Measurements from ENCODE around the gene PLCD1.
"Not testable (repeated sequence)": the region's sequence is repeated elsewhere in the genome, so short reads cannot be mapped to it uniquely, and the experiment has no call there.

Gene PLCD1

GRCh38 chr3:38039101-38039898 is 9.9 kb upstream of the PLCD1 start, which contains the start of gene DLEC1:
TSS of gene DLEC1 (plus strand) at chr3:38039208. CDS start at chr3:38039226, 18 bp downstream.
- no peaks in the 10 kb centered on the region for H4K20me1 ChIP-seq (ENCODE audit: insufficient read depth, low read length)
- no peaks in the 10 kb centered on the region for H3K79me2 ChIP-seq (ENCODE audit: low read length)
- no peak within 1 kb of the TSS for H3K9ac ChIP-seq (ENCODE audit: low read length)
- no peak within 1 kb of the TSS for H3K4me2 ChIP-seq (ENCODE audit: low read length)
- no peak within 1 kb of the TSS for H3K27ac ChIP-seq (ENCODE audit: low read length)
- no peak within 1 kb of the TSS for H3K4me3 ChIP-seq (ENCODE audit: low read length)
- TF ChIP-seq CTCF (IDR thresholded peaks at IDR 0.05; ENCODE audit: low read depth, low read length) = no peak
- TF ChIP-seq EZH2phosphoT487 (IDR thresholded peaks at IDR 0.05; ENCODE audit: low read depth) = no peak
- H2AFZ ChIP-seq (ENCODE audit: low read depth, low read length) = no peak within 1 kb of the TSS
- no peaks in the 10 kb centered on the region for H3K27me3 ChIP-seq (ENCODE audit: low read depth, low read length)
- H3K9me3 ChIP-seq (ENCODE audit: insufficient read depth, low read length) = no peaks in the 10 kb centered on the region
- H3K4me1 ChIP-seq (ENCODE audit: low read length) = no peaks in the 10 kb centered on the region
- H3K36me3 ChIP-seq (replicated peaks; ENCODE audit: low read depth, low read length) = no peaks in the 10 kb centered on the region

GRCh38 chr3:38038447-38038911 is 9.0 kb upstream of the PLCD1 start:
- Histone ChIP-seq H4K20me1 (ENCODE audit: insufficient read depth, low read length) (no peaks in the 10 kb centered on the region), H3K27ac (ENCODE audit: low read length) (no peak overlapping the region), H3K9ac (ENCODE audit: low read length) (no peak overlapping the region), H3K27me3 (ENCODE audit: low read depth, low read length) (no peaks in the 10 kb centered on the region), H3K4me2 (ENCODE audit: low read length) (no peak overlapping the region), H2AFZ (ENCODE audit: low read depth, low read length) (no peak overlapping the region), H3K36me3 (replicated peaks; ENCODE audit: low read depth, low read length) (no peaks in the 10 kb centered on the region), H3K9me3 (ENCODE audit: insufficient read depth, low read length) (no peaks in the 10 kb centered on the region), H3K79me2 (ENCODE audit: low read length) (no peaks in the 10 kb centered on the region), H3K4me3 (ENCODE audit: low read length) (no peak overlapping the region), H3K4me1 (ENCODE audit: low read length) (no peaks in the 10 kb centered on the region)
- TF ChIP-seq EZH2phosphoT487 (IDR thresholded peaks at IDR 0.05; ENCODE audit: low read depth) (no peak), CTCF (IDR thresholded peaks at IDR 0.05; ENCODE audit: low read depth, low read length) (no peak)

GRCh38 chr3:38036906-38037305 is 7.5 kb upstream of the PLCD1 start:
- H3K4me3 ChIP-seq (ENCODE audit: low read length) = no peak overlapping the region
- no peaks in the 10 kb centered on the region for H3K79me2 ChIP-seq (ENCODE audit: low read length)
- H3K9ac ChIP-seq (ENCODE audit: low read length) = no peak overlapping the region
- no peak overlapping the region for H2AFZ ChIP-seq (ENCODE audit: low read depth, low read length)
- no peaks in the 10 kb centered on the region for H3K27me3 ChIP-seq (ENCODE audit: low read depth, low read length)
- no peak overlapping the region for H3K4me2 ChIP-seq (ENCODE audit: low read length)
- H3K36me3 ChIP-seq (replicated peaks; ENCODE audit: low read depth, low read length) = no peaks in the 10 kb centered on the region
- H4K20me1 ChIP-seq (ENCODE audit: insufficient read depth, low read length) = no peaks in the 10 kb centered on the region
- no peaks in the 10 kb centered on the region for H3K4me1 ChIP-seq (ENCODE audit: low read length)
- no peak for TF ChIP-seq CTCF (IDR thresholded peaks at IDR 0.05; ENCODE audit: low read depth, low read length)
- no peak for TF ChIP-seq EZH2phosphoT487 (IDR thresholded peaks at IDR 0.05; ENCODE audit: low read depth)
- no peak overlapping the region for H3K27ac ChIP-seq (ENCODE audit: low read length)
- H3K9me3 ChIP-seq (ENCODE audit: insufficient read depth, low read length) = no peaks in the 10 kb centered on the region

- TF ChIP-seq EZH2phosphoT487 (IDR thresholded peaks at IDR 0.05; ENCODE audit: low read depth) = no peak
- TF ChIP-seq CTCF (IDR thresholded peaks at IDR 0.05; ENCODE audit: low read depth, low read length) = no peak
- no peak overlapping the region for H2AFZ ChIP-seq (ENCODE audit: low read depth, low read length)
- H3K79me2 ChIP-seq (ENCODE audit: low read length) = no peaks in the 10 kb centered on the region
- H4K20me1 ChIP-seq (ENCODE audit: insufficient read depth, low read length) = no peaks in the 10 kb centered on the region
- no peak overlapping the region for H3K4me2 ChIP-seq (ENCODE audit: low read length)
- H3K27me3 ChIP-seq (ENCODE audit: low read depth, low read length) = no peaks in the 10 kb centered on the region
- no peaks in the 10 kb centered on the region for H3K36me3 ChIP-seq (replicated peaks; ENCODE audit: low read depth, low read length)
- no peaks in the 10 kb centered on the region for H3K4me1 ChIP-seq (ENCODE audit: low read length)
- no peak overlapping the region for H3K27ac ChIP-seq (ENCODE audit: low read length)
- no peak overlapping the region for H3K4me3 ChIP-seq (ENCODE audit: low read length)
- H3K9ac ChIP-seq (ENCODE audit: low read length) = no peak overlapping the region
- no peaks in the 10 kb centered on the region for H3K9me3 ChIP-seq (ENCODE audit: insufficient read depth, low read length)
These were observed 6.8 kb upstream of the PLCD1 start for GRCh38 chr3:38036286-38036685.

GRCh38 chr3:38034335-38034734 is 4.9 kb upstream of the PLCD1 start:
- H3K27ac ChIP-seq (ENCODE audit: low read length); H3K9ac ChIP-seq (ENCODE audit: low read length); H3K4me3 ChIP-seq (ENCODE audit: low read length); H3K79me2 ChIP-seq (ENCODE audit: low read length); H3K4me2 ChIP-seq (ENCODE audit: low read length); H3K4me1 ChIP-seq (ENCODE audit: low read length); H3K9me3 ChIP-seq (ENCODE audit: insufficient read depth, low read length); H2AFZ ChIP-seq (ENCODE audit: low read depth, low read length); H4K20me1 ChIP-seq (ENCODE audit: insufficient read depth, low read length); H3K36me3 ChIP-seq (replicated peaks; ENCODE audit: low read depth, low read length); H3K27me3 ChIP-seq (ENCODE audit: low read depth, low read length): not testable (repeated sequence)

GRCh38 chr3:38033586-38033985 is 4.1 kb upstream of the PLCD1 start:
- H2AFZ ChIP-seq (ENCODE audit: low read depth, low read length); H3K9me3 ChIP-seq (ENCODE audit: insufficient read depth, low read length); H4K20me1 ChIP-seq (ENCODE audit: insufficient read depth, low read length); H3K9ac ChIP-seq (ENCODE audit: low read length); H3K79me2 ChIP-seq (ENCODE audit: low read length); H3K27me3 ChIP-seq (ENCODE audit: low read depth, low read length); H3K4me2 ChIP-seq (ENCODE audit: low read length); H3K4me1 ChIP-seq (ENCODE audit: low read length); H3K27ac ChIP-seq (ENCODE audit: low read length); H3K4me3 ChIP-seq (ENCODE audit: low read length); H3K36me3 ChIP-seq (replicated peaks; ENCODE audit: low read depth, low read length): not testable (repeated sequence)

All from OCI-LY3 (cell line).